Panc1 (cell line): ENCODE data around the gene ZBTB9. TPM values are rescaled to one million over a fixed set of nuclear protein-coding genes. Genes with fewer than 3 reads are reported as not detected.
A peak's percentile ranks its signal among the peaks of the same experiment; 100 is the strongest.

Source experiments
- ATAC-seq: fragments of 200-7000 bp; cut with Tn5 transposase; 2 replicates; pipeline ENCODE4 v1.9.1; 2020; ENCODE audit warnings: mild to moderate bottlenecking, moderate library complexity
- BruUV-seq: library from RNA; stranded (reverse); fragments of 400-500 nt; replicated peaks from 2 replicates; lab custom pipeline; 2021; lab: Mats Ljungman, UMichigan
- CTCF ChIA-PET: fragments of 300-600 bp; sonication (Branson Sonifier 250); formaldehyde crosslinking; loops from one replicate; lab custom pipeline; 2022; ENCODE audit warnings: antibody characterized with exemption; lab: Charles Lee
- POLR2A ChIA-PET: fragments of 300-600 bp; sonication (Branson Sonifier 250); formaldehyde crosslinking; loops from one replicate; lab custom pipeline; 2022; ENCODE audit warnings: antibody characterized with exemption; lab: Charles Lee
- DNase-seq: peaks from one replicate; pipeline ENCODE4 v3.0.0-alpha.2; 2010; ENCODE audit warnings: low read depth, low spot score
- H3K27ac ChIP-seq: 2 replicates; pipeline ENCODE4 v1.5.1; 2011; ENCODE audit warnings: mild to moderate bottlenecking, low read length, inconsistent platforms
- H3K27me3 ChIP-seq: fragments of 200-500 bp; sonication (Bioruptor generic); 2 replicates; pipeline ENCODE4 v1.6.0; 2014; ENCODE audit warnings: low read length, inconsistent platforms; ENCODE audit not compliant: control insufficient read depth, insufficient read depth
- H3K36me3 ChIP-seq: fragments of 200-500 bp; sonication (Bioruptor generic); 2 replicates; pipeline ENCODE4 v1.5.1; 2014; ENCODE audit warnings: inconsistent platforms, mild to moderate bottlenecking, low read length, moderate library complexity; ENCODE audit not compliant: control insufficient read depth, insufficient read depth
- H3K4me1 ChIP-seq: 2 replicates; pipeline ENCODE4 v1.5.1; 2011; ENCODE audit warnings: inconsistent platforms, mild to moderate bottlenecking, low read length, moderate library complexity; ENCODE audit not compliant: control insufficient read depth, insufficient read depth
- H3K4me3 ChIP-seq, 2 experiments: 2 replicates each; pipeline ENCODE4 v1.5.1; 2011 to 2012; ENCODE audit warnings: low read depth in 2 of 2, low read length in 2 of 2, mild to moderate bottlenecking in 2 of 2, inconsistent platforms in 1 of 2, moderate library complexity in 1 of 2
- H3K9me3 ChIP-seq: fragments of 200-500 bp; sonication (Bioruptor generic); 2 replicates; pipeline ENCODE4 v1.5.1; 2014; ENCODE audit warnings: low read depth, mild to moderate bottlenecking, inconsistent platforms, low read length, moderate library complexity; ENCODE audit not compliant: control insufficient read depth, insufficient read depth
- CTCF ChIP-seq: fragments of 450-650 bp; IDR thresholded peaks from 2 replicates; pipeline ENCODE4 v1.5.1; 2017; ENCODE audit warnings: mild to moderate bottlenecking
- POLR2AphosphoS5 ChIP-seq: IDR thresholded peaks from 2 replicates; pipeline ENCODE4 v1.6.1; 2012; ENCODE audit warnings: mild to moderate bottlenecking, low read depth, low read length, moderate library complexity
- REST ChIP-seq, 2 experiments: IDR thresholded peaks; 2 replicates each; pipeline ENCODE4 v1.6.1; 2011 to 2012; ENCODE audit warnings: low read depth in 2 of 2, control low read depth in 1 of 2, low read length in 1 of 2, mild to moderate bottlenecking in 1 of 2, moderate library complexity in 1 of 2; ENCODE audit not compliant: insufficient read depth in 1 of 2
- SIN3A ChIP-seq: IDR thresholded peaks from 2 replicates; pipeline ENCODE4 v1.6.1; 2012; ENCODE audit warnings: low read depth, mild to moderate bottlenecking, low read length, moderate library complexity, borderline replicate concordance; ENCODE audit not compliant: insufficient read depth
- TCF7L2 ChIP-seq: IDR thresholded peaks from 2 replicates; pipeline ENCODE4 v1.6.1; 2011; ENCODE audit warnings: mild to moderate bottlenecking, low read depth, low read length, inconsistent platforms
- in situ Hi-C: cut with HindIII; loops from 2 replicates; pipeline ENCODE4 v1.10.0; 2016; ENCODE audit warnings: low sequenced_read_pairs, low pct_unique_long_range_greater_than_20kb
- intact Hi-C: fragments of 100-400 bp; cut with micrococcal nuclease; formaldehyde crosslinking; loops from one replicate; pipeline ENCODE4 v1.10.0; 2022; ENCODE audit not compliant: unreplicated experiment
- total RNA-seq: library from RNA; stranded (reverse); gene quantifications from one replicate; pipeline ENCODE4 v1.2.1, GENCODE V29; 2021; ENCODE audit not compliant: unreplicated experiment

ZBTB9 gene
- total RNA-seq, 1 experiment from 2014 or later: 17.6 TPM

GRCh38 chr6:33443025-33443424, 11.4 kb upstream of the ZBTB9 start:
- no peak for TF ChIP-seq CTCF
- TF ChIP-seq POLR2AphosphoS5: no peak
- TF ChIP-seq SIN3A: no peak
- TF ChIP-seq TCF7L2: no peak
- no peak for TF ChIP-seq REST (IDR thresholded peaks at IDR 0.05; ENCODE audit: insufficient read depth in 1 of 2, low read depth in 2 of 2, low read length in 1 of 2)
- ChIA-PET POLR2A (no interaction called here), CTCF (no interaction called here)
- ATAC-seq: no peak
- DNase-seq: no peak
- no peaks in the 10 kb centered on the region for H3K9me3 ChIP-seq
- no peaks in the 10 kb centered on the region; the same call in 1 of the 2 replicates for H3K36me3 ChIP-seq
- BruUV-seq: no TSS peak
- no peak overlapping the region for H3K27ac ChIP-seq
- in situ Hi-C loops (no loop called here), intact Hi-C loops (no loop called here)
- no peak overlapping the region for H3K4me3 ChIP-seq
- H3K4me1 ChIP-seq: no peaks in the 10 kb centered on the region
- H3K27me3 ChIP-seq: no peaks in the 10 kb centered on the region

- Histone ChIP-seq H3K4me1 (no peaks in the 10 kb centered on the region), H3K27ac (no peak overlapping the region), H3K4me3 (no peak overlapping the region), H3K9me3 (no peaks in the 10 kb centered on the region), H3K36me3 (no peaks in the 10 kb centered on the region; the same call in 1 of the 2 replicates), H3K27me3 (no peaks in the 10 kb centered on the region)
- intact Hi-C loops (no loop called here), in situ Hi-C loops (no loop called here)
- 0 out of 2 replicates have a peak, but pooled peaks have one; percentile 27 for TF ChIP-seq POLR2AphosphoS5
- TF ChIP-seq SIN3A: no peak
- no peak for TF ChIP-seq TCF7L2
- ChIA-PET POLR2A (no interaction called here), CTCF (no interaction called here)
- ATAC-seq: no peak
- BruUV-seq: no TSS peak
- no peak for DNase-seq
Observed at GRCh38 chr6:33443619-33444504, 10.5 kb upstream of the ZBTB9 start.

- Histone ChIP-seq H3K27me3 (no peaks in the 10 kb centered on the region), H3K9me3 (no peaks in the 10 kb centered on the region), H3K27ac (no peak overlapping the region), H3K36me3 (no peaks in the 10 kb centered on the region), H3K4me1 (no peaks in the 10 kb centered on the region), H3K4me3 (no peak overlapping the region)
- intact Hi-C loops (no loop called here), in situ Hi-C loops (no loop called here)
- POLR2A ChIA-PET: interaction anchor here (0.6 kb wide), 1 partner anchor 35 kb away, joined by 4 read pairs; no protein-coding TSS in a partner anchor
- ATAC-seq (no peak), DNase-seq (no peak)
- CTCF ChIA-PET: no interaction called here
- TF ChIP-seq CTCF (no peak), SIN3A (no peak), POLR2AphosphoS5 (no peak), TCF7L2 (no peak), REST (IDR thresholded peaks at IDR 0.05; ENCODE audit: insufficient read depth in 1 of 2, low read depth in 2 of 2, low read length in 1 of 2) (no peak)
- BruUV-seq: no TSS peak
Observed at GRCh38 chr6:33445119-33445603, 9.2 kb upstream of the ZBTB9 start.
